ENCODE measurements around the gene NPR3. TPM values are rescaled to one million over a fixed set of nuclear protein-coding genes. Genes with fewer than 3 reads are reported as not detected.

Gene NPR3
- total and polyA plus RNA-seq, 2 of the 8 experiments (the other 6 are each of a cell fraction or from before 2014, with no cell fraction given): not detected

GRCh38 chr5:32783661-32784060 lies 72.5 kb downstream of the NPR3 start:
- DNase-seq (ENCODE audit: low read depth in 1 of 2, low spot score in 2 of 2): no peak
- Histone ChIP-seq H3K4me1 (replicated peaks in 1 of 4; ENCODE audit: control insufficient read depth in 3 of 4, insufficient read depth in 4 of 4, low read length in 3 of 4) (no peaks in the 10 kb centered on the region; a peak in 1 of 7 replicates), H3K14ac (ENCODE audit: insufficient read length) (no peak overlapping the region), H2BK12ac (ENCODE audit: low read depth, low read length) (no peak overlapping the region), H3K79me2 (ENCODE audit: control insufficient read depth in 1 of 2, insufficient read depth in 2 of 2, low read length in 2 of 2) (no peaks in the 10 kb centered on the region), H3K36me3 (ENCODE audit: control insufficient read depth in 2 of 4, insufficient read depth in 4 of 4, low read length in 3 of 4) (no peaks in the 10 kb centered on the region), H3K4me2 (ENCODE audit: insufficient read depth in 1 of 2, low read depth in 2 of 2, low read length in 2 of 2) (no peak overlapping the region), H3K27me3 (replicated peaks in 1 of 4; ENCODE audit: control insufficient read depth in 3 of 4, extremely low read depth in 1 of 4, insufficient read depth in 3 of 4, low read length in 3 of 4) (peaks cover 0 to 2% (median 0%) of the 10 kb centered on the region in 4 experiments; a peak in 2 of 7 replicates), H2BK20ac (ENCODE audit: low read length) (no peak overlapping the region), H4K5ac (ENCODE audit: insufficient read length, low read depth, low read length) (no peak overlapping the region), H4K91ac (replicated peaks; ENCODE audit: insufficient read length, low read length) (no peak overlapping the region), H3K27ac (ENCODE audit: low read depth, low read length) (no peak overlapping the region), H3K9ac (replicated peaks in 1 of 4; ENCODE audit: extremely low read depth in 1 of 4, low read depth in 3 of 4, low read length in 3 of 4) (no peak overlapping the region), H2AK5ac (ENCODE audit: low read depth, low read length) (no peak overlapping the region), H2BK120ac (replicated peaks; ENCODE audit: low read depth, low read length) (no peak overlapping the region), H3K9me3 (ENCODE audit: insufficient read depth in 2 of 2, low read depth in 1 of 2, low read length in 1 of 2) (no peaks in the 10 kb centered on the region), H3K23me2 (ENCODE audit: low read depth, low read length) (no peaks in the 10 kb centered on the region), H4K20me1 (replicated peaks in 1 of 2; ENCODE audit: control insufficient read depth in 1 of 2, insufficient read depth in 2 of 2, low read length in 2 of 2) (no peaks in the 10 kb centered on the region), H3K56ac (replicated peaks; ENCODE audit: insufficient read length, low read depth, low read length) (no peak overlapping the region), H3K23ac (ENCODE audit: insufficient read length) (no peak overlapping the region), H3K4me3 (ENCODE audit: extremely low read depth in 1 of 4, insufficient read depth in 2 of 4, low read depth in 3 of 4, low read length in 4 of 4) (no peak overlapping the region), H3K18ac (ENCODE audit: extremely low read depth, low read length) (no peak overlapping the region), H2BK15ac (ENCODE audit: low read length) (no peak overlapping the region), H3K79me1 (ENCODE audit: low read depth, low read length) (no peaks in the 10 kb centered on the region), H4K8ac (ENCODE audit: extremely low read depth, insufficient read depth, low read length) (no peak overlapping the region), H2BK5ac (ENCODE audit: low read depth, low read length) (no peak overlapping the region), H3K4ac (replicated peaks; ENCODE audit: insufficient read length, low read depth, low read length) (no peak overlapping the region), H2AFZ (ENCODE audit: low read length) (no peak overlapping the region)
- ChIA-PET POLR2A (ENCODE audit: partially characterized antibody) (no interaction called here), CTCF (ENCODE audit: partially characterized antibody) (interaction anchor here (1.1 kb wide), 1 partner anchor 14 kb away, joined by 3 read pairs; no protein-coding TSS in a partner anchor)
- no peak for FAIRE-seq
- TF ChIP-seq ZNF274 (IDR thresholded peaks at IDR 0.05; ENCODE audit: borderline replicate concordance, extremely low read depth, low read length) (no peak), SIN3A (conservative IDR thresholded peaks at IDR 0.05 in 1 of 2, IDR thresholded peaks at IDR 0.05 in 1 of 2; ENCODE audit: low read depth in 1 of 2, low read length in 2 of 2) (no peak), SIRT6 (IDR thresholded peaks at IDR 0.05; ENCODE audit: low read length) (no peak), SRF (IDR thresholded peaks at IDR 0.05; ENCODE audit: low read depth, low read length) (no peak), CBX8 (IDR thresholded peaks at IDR 0.05; ENCODE audit: borderline replicate concordance, low read depth, low read length) (no peak), CREB1 (IDR thresholded peaks at IDR 0.05) (no peak), CEBPB (IDR thresholded peaks at IDR 0.05; ENCODE audit: low read depth, low read length) (no peak), CTBP2 (IDR thresholded peaks at IDR 0.05; ENCODE audit: borderline replicate concordance, insufficient read depth, insufficient read length, low read length) (no peak), JUND (IDR thresholded peaks at IDR 0.05; ENCODE audit: low read length) (no peak), BRCA1 (IDR thresholded peaks at IDR 0.05; ENCODE audit: low read depth, low read length) (no peak), TAF7 (optimal IDR thresholded peaks at IDR 0.05; ENCODE audit: borderline replicate concordance, low read depth, low read length) (no peak), TCF12 (IDR thresholded peaks at IDR 0.05; ENCODE audit: low read depth, low read length) (no peak)
- 74% methylated on average over 4 of the region's 4 CpGs; no CpG with 5 or more reads in 1 of the 2 experiments for WGBS, 2 experiments (ENCODE audit: extremely low coverage in 1 of 2, insufficient coverage in 1 of 2, insufficient read length in 1 of 2, insufficient replicate concordance in 2 of 2, low coverage in 1 of 2, low lambda C conversion rate in 2 of 2, missing lambda C conversion rate in 1 of 2)

Data from H1 (cell line).